MG63 (cell line): Measurements from ENCODE around the gene SCUBE2. TPM values are rescaled to one million over a fixed set of nuclear protein-coding genes. Genes with fewer than 3 reads are reported as not detected.
A peak's percentile ranks its signal among the peaks of the same experiment; 100 is the strongest.

Experiments
- DNase-seq: peaks from one replicate; pipeline ENCODE4 v3.0.0-alpha.2; 2020
- H3K27me3 ChIP-seq: fragments of 250-450 bp; sonication (Bioruptor Pico); 2 replicates; pipeline ENCODE4 v1.5.1; 2020; ENCODE audit warnings: mild to moderate bottlenecking, moderate library complexity
- H3K36me3 ChIP-seq: fragments of 250-450 bp; sonication (Bioruptor Pico); 2 replicates; pipeline ENCODE4 v1.5.1; 2020; ENCODE audit warnings: mild to moderate bottlenecking, moderate library complexity
- H3K4me3 ChIP-seq: fragments of 250-450 bp; sonication (Bioruptor Pico); 2 replicates; pipeline ENCODE4 v1.5.1; 2020; ENCODE audit warnings: mild to moderate bottlenecking, moderate library complexity
- H3K9me3 ChIP-seq: fragments of 250-450 bp; sonication (Bioruptor Pico); 2 replicates; pipeline ENCODE4 v1.5.1; 2020; ENCODE audit warnings: mild to moderate bottlenecking, moderate library complexity
- total RNA-seq: library from RNA; depleted of rRNA; stranded (reverse); fragments of >200 nt; shearing (Covaris generic); gene quantifications from 2 replicates; pipeline ENCODE4 v1.2.3, GENCODE V29; 2014; ENCODE audit warnings: low replicate concordance

The SCUBE2 gene
- total RNA-seq, 1 experiment from 2014 or later: 0.59 TPM

DNA sequence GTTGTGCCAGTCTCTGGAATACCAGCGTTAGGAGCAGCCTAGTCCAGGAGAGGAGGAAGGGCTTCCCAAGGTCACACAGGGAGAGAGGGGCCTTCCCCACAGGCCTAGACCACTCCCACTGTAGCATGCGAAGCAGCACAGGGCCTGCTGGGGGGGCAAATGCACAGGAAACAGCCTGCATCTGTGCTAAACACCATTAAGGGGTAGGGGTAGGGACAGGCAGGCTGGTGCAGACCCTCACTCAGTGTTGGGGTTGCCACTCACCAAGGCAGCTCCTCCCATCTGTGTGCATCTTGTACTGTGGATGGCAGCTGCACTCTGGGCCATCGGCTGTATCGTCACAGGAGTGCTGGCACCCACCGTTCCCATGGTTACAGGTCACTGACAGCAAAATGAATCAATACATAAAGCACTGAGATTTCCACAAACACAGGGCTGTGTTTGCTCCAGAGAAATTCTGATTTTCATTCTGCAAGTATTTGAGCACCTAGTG, 24.9 kb downstream of the SCUBE2 start:
- H3K36me3 ChIP-seq: no peaks in the 10 kb centered on the region
- no peak overlapping the region for H3K4me3 ChIP-seq
- no peak for DNase-seq
- no peaks in the 10 kb centered on the region for H3K9me3 ChIP-seq
- H3K27me3 ChIP-seq: no peaks in the 10 kb centered on the region

DNA sequence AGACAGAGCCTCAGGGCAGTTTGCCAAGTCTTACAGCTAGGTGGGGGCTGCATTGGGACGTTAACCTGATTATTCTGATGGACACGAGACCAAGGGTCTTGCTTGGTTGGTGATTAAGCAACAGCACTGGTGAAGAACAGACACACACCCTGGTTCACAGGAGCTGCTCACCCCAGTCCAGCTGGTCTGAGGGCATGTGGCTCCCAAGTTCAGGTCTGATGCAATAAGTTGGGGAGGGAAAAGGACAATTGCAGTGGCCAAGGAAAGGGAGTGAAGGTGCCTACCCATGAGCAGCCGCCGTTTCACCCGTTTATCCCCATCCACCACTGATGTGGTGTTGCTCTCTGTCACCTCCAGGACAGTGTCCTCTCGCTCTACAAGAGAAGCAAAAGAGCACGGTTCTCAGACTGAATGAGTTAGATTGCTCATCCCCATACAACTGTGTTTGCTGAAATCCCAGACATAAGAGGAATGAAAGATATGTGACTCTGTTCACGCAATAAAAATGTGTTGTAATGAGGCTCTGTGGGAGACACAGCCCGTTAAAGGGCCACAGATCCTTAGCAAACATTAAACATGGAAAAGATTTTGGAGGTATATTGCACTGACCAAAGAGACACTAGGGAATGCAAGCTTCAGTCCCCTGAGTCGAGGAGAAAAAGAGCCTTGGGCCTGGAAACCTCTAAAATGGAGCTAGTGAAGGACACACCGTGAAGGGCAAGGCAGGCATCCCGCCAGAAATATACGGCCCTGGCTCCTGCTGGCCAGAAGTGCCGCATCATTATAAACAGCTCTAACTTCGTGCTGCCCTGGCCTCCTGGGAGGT, 25.6 kb downstream of the SCUBE2 start:
- Histone ChIP-seq H3K9me3 (no peaks in the 10 kb centered on the region), H3K36me3 (no peaks in the 10 kb centered on the region), H3K27me3 (no peaks in the 10 kb centered on the region), H3K4me3 (no peak overlapping the region)
- no peak for DNase-seq

DNA sequence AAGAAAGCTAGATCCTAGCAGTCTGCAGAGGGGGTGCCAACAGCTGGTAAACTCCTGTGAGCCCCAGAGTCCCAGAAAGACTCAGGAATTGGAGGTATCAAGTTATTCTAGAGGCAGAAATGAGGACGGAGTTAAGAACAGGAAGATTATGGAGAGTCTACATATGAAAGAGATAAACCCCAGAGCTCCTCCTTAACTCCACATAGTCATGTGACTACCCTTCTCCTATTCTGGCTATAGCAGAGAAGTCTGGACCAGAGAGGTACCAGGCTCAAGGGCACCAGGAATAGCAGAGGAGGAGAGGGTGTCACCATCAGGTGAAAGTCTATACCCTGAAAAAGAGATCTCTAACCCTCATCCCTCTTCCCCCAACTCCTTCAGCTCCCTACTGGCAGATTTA, 29.6 kb downstream of the SCUBE2 start:
- no peak overlapping the region for H3K4me3 ChIP-seq
- no peaks in the 10 kb centered on the region for H3K36me3 ChIP-seq
- no peak for DNase-seq
- H3K27me3 ChIP-seq: no peaks in the 10 kb centered on the region
- H3K9me3 ChIP-seq: no peaks in the 10 kb centered on the region

DNA sequence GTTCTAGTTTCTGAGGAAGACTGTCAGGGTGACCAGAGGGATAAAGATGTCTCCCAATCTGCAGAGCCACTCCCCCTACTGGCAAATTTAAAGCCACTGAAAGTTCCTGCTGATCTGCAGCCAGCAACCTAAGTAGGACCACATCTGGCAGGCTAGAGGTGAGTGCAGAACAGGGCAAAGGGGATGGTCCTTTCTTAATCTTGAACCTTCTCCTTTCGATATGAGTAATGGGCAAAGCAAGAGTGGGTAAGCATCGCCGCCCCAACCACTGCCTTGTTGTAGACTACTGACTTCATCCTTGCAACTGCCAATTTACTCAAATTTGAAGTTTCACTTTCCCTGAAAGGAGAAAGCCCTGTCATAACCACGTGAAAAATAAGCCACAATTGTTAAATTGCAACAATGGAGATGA, 30.7 kb downstream of the SCUBE2 start:
- no peaks in the 10 kb centered on the region for H3K9me3 ChIP-seq
- DNase-seq: no peak
- no peak overlapping the region for H3K4me3 ChIP-seq
- H3K36me3 ChIP-seq: no peaks in the 10 kb centered on the region
- no peaks in the 10 kb centered on the region for H3K27me3 ChIP-seq

DNA sequence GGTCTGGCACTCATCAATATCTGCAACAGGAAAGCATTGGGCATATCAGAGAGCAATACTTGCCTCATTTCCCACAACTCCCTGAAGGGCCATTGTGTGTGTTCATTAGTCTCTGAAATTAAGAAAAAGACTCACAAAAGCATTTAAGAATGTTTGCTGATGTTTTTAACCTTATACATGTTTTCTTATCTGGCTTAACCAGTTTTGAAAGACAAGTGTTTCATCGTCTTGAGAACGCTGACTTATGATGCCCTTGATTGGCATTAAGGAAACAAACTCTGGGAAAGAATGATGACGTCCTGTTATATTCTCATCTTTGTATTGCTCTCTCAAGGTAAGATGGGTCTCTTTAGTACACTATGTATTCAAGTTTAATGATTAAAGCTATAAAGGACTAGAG, 32.0 kb downstream of the SCUBE2 start:
- Histone ChIP-seq H3K36me3 (no peaks in the 10 kb centered on the region), H3K9me3 (no peaks in the 10 kb centered on the region), H3K27me3 (no peaks in the 10 kb centered on the region), H3K4me3 (no peak overlapping the region)
- DNase-seq: no peak

DNA sequence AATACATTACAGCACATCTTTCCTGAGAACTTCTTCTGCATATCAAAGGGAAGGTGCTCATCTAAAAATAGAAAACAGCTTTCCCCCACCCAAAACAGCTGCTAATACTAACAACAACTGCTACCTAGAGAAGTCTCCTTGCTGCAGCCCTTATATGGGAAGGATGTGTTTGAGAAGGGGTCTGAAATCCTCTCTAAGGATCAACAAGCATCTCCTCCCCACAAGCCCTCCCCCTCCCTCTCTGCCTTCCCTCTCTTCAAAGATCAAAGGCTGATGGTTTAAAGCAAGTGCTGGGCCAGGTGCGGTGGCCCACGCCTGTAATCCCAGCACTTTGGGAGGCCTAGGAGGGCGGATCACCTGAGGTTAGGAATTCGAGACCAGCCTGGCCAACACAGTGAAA, 33.5 kb downstream of the SCUBE2 start:
- no peak overlapping the region for H3K4me3 ChIP-seq
- H3K27me3 ChIP-seq: no peaks in the 10 kb centered on the region
- DNase-seq: no peak
- H3K36me3 ChIP-seq: no peaks in the 10 kb centered on the region
- no peaks in the 10 kb centered on the region for H3K9me3 ChIP-seq

DNA sequence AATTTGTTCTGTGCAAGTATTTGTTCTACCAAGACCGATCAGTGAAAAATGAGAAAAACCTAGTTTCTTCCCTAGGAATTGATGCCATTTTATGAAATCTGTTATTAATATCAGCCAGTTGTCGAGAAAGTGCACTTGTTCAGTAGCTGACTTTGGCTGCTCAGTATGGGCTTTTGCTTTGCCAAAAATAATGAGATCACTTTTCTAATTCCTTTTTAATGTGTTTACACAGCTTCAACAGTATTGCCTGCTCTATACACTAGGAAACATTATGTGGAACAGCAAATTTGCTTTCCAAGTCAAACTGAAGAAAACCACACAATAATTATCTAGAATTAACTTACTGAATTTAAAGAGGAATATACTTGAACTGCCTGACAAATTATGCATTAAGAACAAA, 34.4 kb downstream of the SCUBE2 start:
- Histone ChIP-seq H3K4me3 (no peak overlapping the region), H3K36me3 (no peaks in the 10 kb centered on the region), H3K27me3 (no peaks in the 10 kb centered on the region), H3K9me3 (no peaks in the 10 kb centered on the region)
- no peak for DNase-seq

DNA sequence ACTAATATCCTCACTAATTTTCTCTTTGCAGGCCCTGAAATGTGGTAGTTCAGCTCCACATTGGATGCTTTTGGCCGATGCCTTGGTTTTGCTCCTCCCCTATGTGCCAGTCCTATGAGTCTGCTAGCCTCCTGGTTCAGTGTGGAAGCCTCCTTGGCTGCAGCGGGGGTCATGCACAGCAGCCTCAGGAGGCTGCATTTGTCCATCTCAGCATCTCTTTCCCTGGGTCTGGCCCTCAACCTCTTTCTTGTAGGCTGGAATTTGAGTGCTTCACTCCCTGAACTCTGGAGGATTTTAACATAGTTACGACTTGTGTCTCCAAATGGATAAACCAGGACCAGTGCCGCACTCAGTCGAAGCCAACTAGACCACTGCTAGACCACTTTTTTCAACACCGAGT, 34.9 kb downstream of the SCUBE2 start:
- Histone ChIP-seq H3K4me3 (no peak overlapping the region), H3K27me3 (no peaks in the 10 kb centered on the region), H3K36me3 (no peaks in the 10 kb centered on the region), H3K9me3 (no peaks in the 10 kb centered on the region)
- no peak for DNase-seq

DNA sequence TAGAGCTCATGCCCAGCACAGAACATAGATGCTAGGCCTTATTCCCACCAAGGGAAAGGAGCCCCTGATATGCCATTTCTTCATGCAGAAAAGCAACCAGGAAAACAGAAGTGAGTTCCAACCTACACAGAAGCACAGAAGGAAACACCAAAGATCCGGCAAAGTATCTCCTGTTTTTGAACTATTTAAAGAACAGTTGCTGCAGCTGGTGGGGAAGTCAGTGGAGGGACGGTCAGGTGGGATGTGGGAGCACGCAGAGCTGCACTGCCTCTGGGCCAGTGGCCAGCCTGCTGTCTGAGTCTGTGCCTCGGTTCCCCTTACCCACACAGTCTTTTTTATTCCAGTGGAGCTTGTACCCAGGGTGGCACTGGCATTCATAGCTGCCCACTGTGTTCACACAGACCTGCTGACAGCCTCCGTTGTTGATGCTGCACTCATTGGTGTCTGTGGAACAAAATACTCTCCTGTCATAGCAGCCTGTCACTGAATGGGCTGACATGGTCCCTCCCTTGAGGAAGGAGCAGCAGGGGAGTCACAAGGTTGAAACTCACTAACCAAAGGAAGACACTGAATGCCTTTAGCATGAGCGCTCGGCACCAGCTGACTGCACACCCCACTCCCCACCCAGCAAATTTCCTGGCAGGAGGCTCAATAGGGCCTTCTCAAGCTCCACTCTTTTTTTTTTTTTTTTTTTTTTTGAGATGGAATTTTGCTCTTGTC, 37.9 kb downstream of the SCUBE2 start:
- no peaks in the 10 kb centered on the region for H3K36me3 ChIP-seq

DNA sequence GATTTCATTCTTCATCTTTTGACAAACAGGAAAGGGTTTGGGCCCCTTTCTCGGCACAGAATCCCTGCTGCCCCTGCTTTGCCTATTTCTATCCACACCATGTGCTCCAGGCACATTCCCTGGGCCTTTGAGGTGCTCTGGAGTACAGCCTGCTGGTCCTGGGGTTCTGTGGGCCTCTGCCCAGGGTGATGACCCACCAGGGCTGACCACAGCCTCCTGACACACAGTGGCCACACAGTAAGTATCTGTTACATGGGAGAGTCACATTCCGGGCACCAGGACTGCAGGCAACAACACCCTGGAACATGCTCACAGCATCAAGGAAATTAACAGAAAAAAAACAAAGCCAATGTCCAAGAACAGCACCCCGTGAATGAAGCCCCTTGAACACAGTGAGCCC, 39.1 kb downstream of the SCUBE2 start:
- no peak for DNase-seq
- H3K27me3 ChIP-seq: no peaks in the 10 kb centered on the region
- H3K4me3 ChIP-seq: no peak overlapping the region
- no peaks in the 10 kb centered on the region for H3K36me3 ChIP-seq
- no peaks in the 10 kb centered on the region for H3K9me3 ChIP-seq

More for the DNA sequence above, 37.9 kb downstream of the SCUBE2 start:
- H3K4me3 ChIP-seq: no peak overlapping the region
- no peaks in the 10 kb centered on the region for H3K9me3 ChIP-seq
- no peaks in the 10 kb centered on the region for H3K27me3 ChIP-seq
- DNase-seq: peak; percentile 16

DNA sequence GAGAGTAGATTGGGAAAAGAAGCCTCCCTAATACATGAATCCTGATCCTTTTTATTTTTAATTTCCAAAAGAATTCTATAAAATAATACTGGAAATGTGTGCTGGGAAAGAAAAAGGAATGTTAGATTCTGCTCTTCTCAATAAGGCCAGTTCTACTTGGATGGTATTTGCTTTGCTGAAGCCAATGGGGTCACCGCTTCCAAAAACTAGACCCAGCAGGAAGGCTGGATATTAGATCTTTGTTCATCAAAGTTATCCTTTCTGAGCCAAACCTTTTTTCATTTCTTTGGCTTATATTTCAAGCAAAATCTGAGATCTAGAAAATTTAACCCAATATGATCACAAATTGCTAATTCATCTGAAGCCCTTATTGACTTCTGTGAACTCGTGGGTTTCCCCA, 41.4 kb downstream of the SCUBE2 start:
- H3K27me3 ChIP-seq: no peaks in the 10 kb centered on the region
- H3K9me3 ChIP-seq: no peaks in the 10 kb centered on the region
- no peak for DNase-seq

DNA sequence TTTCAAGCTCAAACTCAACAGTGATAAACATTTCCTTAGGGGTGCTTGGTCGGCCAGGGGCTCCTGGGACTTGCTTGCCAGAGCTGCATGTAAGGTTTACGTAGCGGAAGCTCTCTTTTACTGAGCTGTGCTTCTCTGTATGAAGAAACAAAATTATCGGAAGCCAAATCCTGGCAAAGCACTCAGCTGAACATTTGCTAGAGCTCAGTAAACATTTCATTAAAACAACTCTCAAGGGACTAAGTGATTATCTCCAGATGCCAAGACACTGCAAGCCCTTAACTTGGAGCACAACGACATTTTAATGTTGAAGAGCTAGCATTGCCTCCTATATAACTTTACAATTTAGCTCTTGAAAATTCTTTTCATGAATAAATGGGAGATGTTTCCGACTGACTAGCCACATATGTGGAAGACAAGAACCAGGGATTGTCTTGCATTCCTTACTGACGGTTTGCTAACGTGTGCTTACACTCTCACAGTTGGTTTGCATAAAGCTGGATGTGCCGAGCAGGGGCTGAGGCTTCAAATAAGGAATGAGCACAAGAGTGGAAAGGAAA, 43.4 kb downstream of the SCUBE2 start:
- DNase-seq: no peak

More for the DNA sequence above, 41.4 kb downstream of the SCUBE2 start:
- Histone ChIP-seq H3K36me3 (no peaks in the 10 kb centered on the region), H3K4me3 (no peak overlapping the region)

DNA sequence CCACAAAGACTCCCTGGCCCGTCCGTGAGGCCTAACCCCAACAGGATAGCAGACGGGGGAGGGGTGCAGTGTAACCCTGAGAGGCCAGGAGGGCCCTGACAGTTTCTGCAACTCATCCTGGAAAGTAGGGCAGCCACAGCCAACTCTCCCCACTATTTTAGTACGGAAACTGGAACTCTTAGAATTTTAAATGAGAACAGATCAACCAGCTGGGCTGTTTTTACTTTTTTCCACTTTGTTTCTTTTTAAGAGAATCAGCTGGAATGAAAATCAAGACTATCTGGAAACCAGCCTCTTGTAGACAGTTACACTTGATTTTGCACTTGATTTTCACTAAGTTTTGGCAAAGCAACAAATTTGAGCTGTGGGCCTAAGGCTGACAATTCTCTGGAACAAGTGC, 44.9 kb downstream of the SCUBE2 start:
- Histone ChIP-seq H3K9me3 (no peaks in the 10 kb centered on the region), H3K36me3 (no peaks in the 10 kb centered on the region), H3K27me3 (no peaks in the 10 kb centered on the region), H3K4me3 (no peak overlapping the region)
- no peak for DNase-seq

More for the DNA sequence above, 43.4 kb downstream of the SCUBE2 start:
- Histone ChIP-seq H3K9me3 (no peaks in the 10 kb centered on the region), H3K4me3 (no peak overlapping the region), H3K36me3 (no peaks in the 10 kb centered on the region), H3K27me3 (no peaks in the 10 kb centered on the region)

DNA sequence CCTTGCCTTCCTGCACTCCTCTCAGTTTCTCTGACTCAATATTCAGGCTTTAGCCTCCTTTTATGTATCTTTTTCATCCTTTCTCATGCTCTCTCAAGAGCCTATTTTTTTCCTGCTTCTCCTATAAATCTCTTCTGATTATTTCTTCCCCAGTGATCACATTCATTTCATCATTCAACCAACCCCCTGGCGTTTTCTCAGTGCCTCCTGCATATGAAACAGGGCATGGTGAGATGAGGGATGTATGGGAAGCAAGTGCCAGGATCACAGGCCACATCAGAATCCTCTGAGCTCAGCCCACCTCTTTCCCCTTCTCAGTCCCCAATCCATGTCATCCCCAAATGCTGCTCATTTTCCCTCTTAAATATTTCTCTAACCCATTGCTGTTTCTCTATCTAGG, 48.9 kb downstream of the SCUBE2 start:
- no peak for DNase-seq
- no peaks in the 10 kb centered on the region for H3K9me3 ChIP-seq
- H3K4me3 ChIP-seq: no peak overlapping the region
- H3K27me3 ChIP-seq: no peaks in the 10 kb centered on the region
- no peaks in the 10 kb centered on the region for H3K36me3 ChIP-seq

DNA sequence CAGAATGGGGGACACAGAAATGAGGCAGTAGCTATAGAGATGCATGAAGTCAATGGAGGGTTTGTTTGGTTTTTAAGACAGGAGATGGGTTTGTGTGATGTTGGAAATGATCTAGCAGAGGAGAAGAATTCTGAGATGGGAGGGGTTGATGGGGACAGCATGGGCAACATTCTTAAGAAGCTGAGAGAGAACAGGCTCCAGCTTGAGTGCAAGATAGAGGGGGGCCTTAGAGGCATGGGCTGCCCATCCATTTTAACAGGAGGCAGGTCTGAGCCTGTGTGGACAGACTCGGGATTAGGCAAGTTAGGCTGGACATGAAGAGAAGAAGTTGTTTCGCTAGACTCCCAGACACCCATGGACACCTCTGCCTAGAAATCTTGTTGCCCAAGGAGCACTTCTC, 49.7 kb downstream of the SCUBE2 start:
- Histone ChIP-seq H3K36me3 (no peaks in the 10 kb centered on the region), H3K4me3 (no peak overlapping the region), H3K9me3 (no peaks in the 10 kb centered on the region), H3K27me3 (no peaks in the 10 kb centered on the region)
- DNase-seq: no peak

DNA sequence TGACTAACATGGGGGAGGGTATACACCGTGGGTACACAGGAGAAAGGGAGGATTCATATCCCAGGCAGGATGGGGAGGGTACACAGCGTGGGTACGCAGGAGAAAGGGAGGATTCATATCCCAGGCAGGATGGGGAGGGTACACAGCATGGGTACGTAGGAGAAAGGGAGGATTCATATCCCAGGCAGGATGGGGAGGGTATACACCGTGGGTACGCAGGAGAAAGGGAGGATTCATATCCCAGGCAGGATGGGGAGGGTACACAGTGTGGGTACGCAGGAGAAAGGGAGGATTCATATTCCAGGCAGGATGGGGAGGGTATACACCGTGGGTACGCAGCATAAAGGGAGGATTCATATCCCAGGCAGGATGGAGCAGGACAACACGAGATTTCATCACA, 51.0 kb downstream of the SCUBE2 start:
- no peaks in the 10 kb centered on the region for H3K27me3 ChIP-seq
- DNase-seq: no peak

DNA sequence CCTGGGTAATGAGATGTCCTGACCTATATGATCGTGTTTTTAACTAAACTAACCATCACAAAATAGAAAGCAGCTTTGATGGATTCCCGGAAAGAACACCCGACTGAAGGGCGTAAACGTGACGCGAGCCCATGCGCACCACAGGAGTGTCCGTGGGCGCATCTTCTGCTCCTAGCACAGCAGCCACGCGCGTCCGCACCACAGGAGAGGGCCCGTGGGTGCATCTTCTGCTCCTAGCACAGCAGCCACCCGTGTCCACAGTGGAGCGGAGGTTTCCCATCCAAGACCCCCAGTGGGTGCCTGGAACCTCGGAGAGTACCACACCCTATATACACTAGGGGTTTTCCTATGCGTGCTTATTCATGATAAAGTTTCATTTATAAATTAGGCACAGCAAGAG, 51.5 kb downstream of the SCUBE2 start:
- no peak for DNase-seq
- no peak overlapping the region for H3K4me3 ChIP-seq
- no peaks in the 10 kb centered on the region for H3K9me3 ChIP-seq
- no peaks in the 10 kb centered on the region for H3K27me3 ChIP-seq
- H3K36me3 ChIP-seq: no peaks in the 10 kb centered on the region

More for the DNA sequence above, 51.0 kb downstream of the SCUBE2 start:
- H3K4me3 ChIP-seq: no peak overlapping the region
- H3K36me3 ChIP-seq: no peaks in the 10 kb centered on the region
- H3K9me3 ChIP-seq: no peaks in the 10 kb centered on the region
